ENCODE data around the gene TUBD1.
"Not testable (repeated sequence)": the region's sequence is repeated elsewhere in the genome, so short reads cannot be mapped to it uniquely, and the experiment has no call there.

Gene TUBD1, protein sequence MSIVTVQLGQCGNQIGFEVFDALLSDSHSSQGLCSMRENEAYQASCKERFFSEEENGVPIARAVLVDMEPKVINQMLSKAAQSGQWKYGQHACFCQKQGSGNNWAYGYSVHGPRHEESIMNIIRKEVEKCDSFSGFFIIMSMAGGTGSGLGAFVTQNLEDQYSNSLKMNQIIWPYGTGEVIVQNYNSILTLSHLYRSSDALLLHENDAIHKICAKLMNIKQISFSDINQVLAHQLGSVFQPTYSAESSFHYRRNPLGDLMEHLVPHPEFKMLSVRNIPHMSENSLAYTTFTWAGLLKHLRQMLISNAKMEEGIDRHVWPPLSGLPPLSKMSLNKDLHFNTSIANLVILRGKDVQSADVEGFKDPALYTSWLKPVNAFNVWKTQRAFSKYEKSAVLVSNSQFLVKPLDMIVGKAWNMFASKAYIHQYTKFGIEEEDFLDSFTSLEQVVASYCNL

DNA sequence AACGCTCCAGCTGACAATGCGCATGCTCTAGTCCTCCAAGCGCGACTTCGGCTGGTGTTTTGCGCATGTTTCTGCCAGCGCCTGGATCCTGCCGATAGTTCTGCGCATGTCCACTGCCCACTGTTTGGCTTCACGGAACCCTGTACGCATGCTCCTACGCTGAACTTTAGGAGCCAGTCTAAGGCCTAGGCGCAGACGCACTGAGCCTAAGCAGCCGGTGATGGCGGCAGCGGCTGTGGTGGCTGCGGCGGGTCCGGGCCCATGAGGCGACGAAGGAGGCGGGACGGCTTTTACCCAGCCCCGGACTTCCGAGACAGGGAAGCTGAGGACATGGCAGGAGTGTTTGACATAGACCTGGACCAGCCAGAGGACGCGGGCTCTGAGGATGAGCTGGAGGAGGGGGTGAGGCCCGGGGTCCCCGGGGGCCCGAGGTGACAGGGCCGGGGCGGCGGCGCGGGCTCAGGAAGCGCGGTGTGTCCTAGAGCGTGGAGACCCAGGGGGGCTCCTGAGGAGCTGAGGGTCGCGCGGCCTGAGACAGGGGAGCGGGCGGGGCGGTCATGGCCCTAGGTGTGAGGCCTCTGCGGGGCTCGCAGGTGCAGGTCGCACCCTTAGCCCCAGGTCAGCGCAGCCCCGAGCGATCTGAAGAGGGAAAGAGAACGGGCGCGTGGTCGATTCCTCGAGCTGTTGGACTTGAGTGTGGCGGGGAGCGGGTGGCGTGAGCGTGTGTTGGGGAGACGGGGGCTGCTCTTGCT, at the start of gene TUBD1, which contains the start of gene RPS6KB1:
Gene TUBD1, minus strand, starts transcription at position 20 of the 752 bp plus-strand sequence. CDS start 1,941 bp downstream, outside the sequence.
Gene RPS6KB1, plus strand, starts transcription at position 198 of the 752 bp plus-strand sequence. Its CDS starts 64 bp downstream, at position 262.
- Histone ChIP-seq H3K4me3 (ENCODE audit: low read length) (peak within 1 kb of the TSS; percentile 86), H3K36me3 (replicated peaks; ENCODE audit: low read depth, low read length) (peaks cover 4% of the 10 kb centered on the region), H2AFZ (ENCODE audit: low read depth, low read length) (peak within 1 kb of the TSS; percentile 58), H3K9me3 (ENCODE audit: insufficient read depth, low read length) (no peaks in the 10 kb centered on the region), H3K27me3 (ENCODE audit: low read depth, low read length) (peaks cover 4% of the 10 kb centered on the region; the same call in 1 of the 2 replicates), H3K79me2 (ENCODE audit: low read length) (peaks cover 65% of the 10 kb centered on the region), H3K4me1 (ENCODE audit: low read length) (peaks cover 10% of the 10 kb centered on the region), H3K27ac (ENCODE audit: low read length) (peak within 1 kb of the TSS; percentile 60), H3K9ac (ENCODE audit: low read length) (peak within 1 kb of the TSS; percentile 88), H3K4me2 (ENCODE audit: low read length) (peak within 1 kb of the TSS; percentile 90), H4K20me1 (ENCODE audit: insufficient read depth, low read length) (peaks cover 8% of the 10 kb centered on the region)
- TF ChIP-seq, protein P1, sequence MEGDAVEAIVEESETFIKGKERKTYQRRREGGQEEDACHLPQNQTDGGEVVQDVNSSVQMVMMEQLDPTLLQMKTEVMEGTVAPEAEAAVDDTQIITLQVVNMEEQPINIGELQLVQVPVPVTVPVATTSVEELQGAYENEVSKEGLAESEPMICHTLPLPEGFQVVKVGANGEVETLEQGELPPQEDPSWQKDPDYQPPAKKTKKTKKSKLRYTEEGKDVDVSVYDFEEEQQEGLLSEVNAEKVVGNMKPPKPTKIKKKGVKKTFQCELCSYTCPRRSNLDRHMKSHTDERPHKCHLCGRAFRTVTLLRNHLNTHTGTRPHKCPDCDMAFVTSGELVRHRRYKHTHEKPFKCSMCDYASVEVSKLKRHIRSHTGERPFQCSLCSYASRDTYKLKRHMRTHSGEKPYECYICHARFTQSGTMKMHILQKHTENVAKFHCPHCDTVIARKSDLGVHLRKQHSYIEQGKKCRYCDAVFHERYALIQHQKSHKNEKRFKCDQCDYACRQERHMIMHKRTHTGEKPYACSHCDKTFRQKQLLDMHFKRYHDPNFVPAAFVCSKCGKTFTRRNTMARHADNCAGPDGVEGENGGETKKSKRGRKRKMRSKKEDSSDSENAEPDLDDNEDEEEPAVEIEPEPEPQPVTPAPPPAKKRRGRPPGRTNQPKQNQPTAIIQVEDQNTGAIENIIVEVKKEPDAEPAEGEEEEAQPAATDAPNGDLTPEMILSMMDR (IDR thresholded peaks at IDR 0.05; ENCODE audit: low read depth, low read length): no peak
- TF ChIP-seq EZH2phosphoT487 (IDR thresholded peaks at IDR 0.05; ENCODE audit: low read depth): no peak

DNA sequence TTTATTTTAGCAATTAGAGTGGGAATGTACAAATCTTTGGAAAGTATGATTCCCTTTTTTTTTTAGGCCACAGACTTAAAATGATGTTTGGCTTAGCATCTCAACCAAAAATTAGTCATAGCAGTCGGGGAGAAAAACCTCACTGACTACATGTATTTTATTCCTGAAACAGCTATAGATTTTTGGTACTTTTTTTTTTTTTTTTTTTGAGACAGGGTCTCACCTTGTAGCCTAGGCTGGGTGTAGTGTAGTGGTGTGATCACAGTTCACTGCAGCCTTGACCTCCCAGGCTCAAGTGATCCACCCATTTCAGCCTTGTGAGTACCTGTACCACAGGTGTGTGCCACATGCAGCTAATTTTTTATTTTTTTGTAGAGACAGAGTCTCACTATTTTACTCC, 48.4 kb upstream of the TUBD1 start:
- peaks cover 5% of the 10 kb centered on the region for H3K36me3 ChIP-seq (replicated peaks; ENCODE audit: low read depth, low read length)

DNA sequence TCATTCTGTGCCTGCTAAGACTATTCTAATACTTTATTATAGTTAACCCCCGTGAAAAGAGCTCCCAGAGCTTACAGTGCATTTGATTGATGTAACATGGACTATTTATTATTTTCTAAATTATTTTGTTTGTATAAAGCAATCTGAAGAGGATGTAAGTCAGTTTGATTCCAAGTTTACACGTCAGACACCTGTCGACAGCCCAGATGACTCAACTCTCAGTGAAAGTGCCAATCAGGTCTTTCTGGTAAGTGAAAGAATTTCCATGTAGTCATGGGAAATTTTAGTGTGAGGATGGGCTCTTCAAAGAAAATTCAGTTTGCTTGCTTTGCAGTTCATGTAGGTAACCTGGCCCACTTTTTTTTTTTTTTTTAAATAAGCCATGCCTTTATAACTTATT, 48.0 kb upstream of the TUBD1 start:
- H3K9ac ChIP-seq (ENCODE audit: low read length); H3K4me2 ChIP-seq (ENCODE audit: low read length); H2AFZ ChIP-seq (ENCODE audit: low read depth, low read length); H3K79me2 ChIP-seq (ENCODE audit: low read length); H3K27ac ChIP-seq (ENCODE audit: low read length); H4K20me1 ChIP-seq (ENCODE audit: insufficient read depth, low read length); H3K36me3 ChIP-seq (replicated peaks; ENCODE audit: low read depth, low read length); H3K9me3 ChIP-seq (ENCODE audit: insufficient read depth, low read length); H3K27me3 ChIP-seq (ENCODE audit: low read depth, low read length); H3K4me1 ChIP-seq (ENCODE audit: low read length); H3K4me3 ChIP-seq (ENCODE audit: low read length): not testable (repeated sequence)

More for the DNA sequence above, 48.4 kb upstream of the TUBD1 start:
- Histone ChIP-seq H3K9me3 (ENCODE audit: insufficient read depth, low read length) (no peaks in the 10 kb centered on the region), H3K4me2 (ENCODE audit: low read length) (no peak overlapping the region), H3K4me3 (ENCODE audit: low read length) (no peak overlapping the region), H3K27me3 (ENCODE audit: low read depth, low read length) (no peaks in the 10 kb centered on the region), H2AFZ (ENCODE audit: low read depth, low read length) (no peak overlapping the region), H3K4me1 (ENCODE audit: low read length) (no peaks in the 10 kb centered on the region), H4K20me1 (ENCODE audit: insufficient read depth, low read length) (no peaks in the 10 kb centered on the region), H3K27ac (ENCODE audit: low read length) (no peak overlapping the region), H3K79me2 (ENCODE audit: low read length) (no peaks in the 10 kb centered on the region), H3K9ac (ENCODE audit: low read length) (no peak overlapping the region)
- TF ChIP-seq EZH2phosphoT487 (IDR thresholded peaks at IDR 0.05; ENCODE audit: low read depth): no peak
- TF ChIP-seq, protein P1 (IDR thresholded peaks at IDR 0.05; ENCODE audit: low read depth, low read length): no peak

DNA sequence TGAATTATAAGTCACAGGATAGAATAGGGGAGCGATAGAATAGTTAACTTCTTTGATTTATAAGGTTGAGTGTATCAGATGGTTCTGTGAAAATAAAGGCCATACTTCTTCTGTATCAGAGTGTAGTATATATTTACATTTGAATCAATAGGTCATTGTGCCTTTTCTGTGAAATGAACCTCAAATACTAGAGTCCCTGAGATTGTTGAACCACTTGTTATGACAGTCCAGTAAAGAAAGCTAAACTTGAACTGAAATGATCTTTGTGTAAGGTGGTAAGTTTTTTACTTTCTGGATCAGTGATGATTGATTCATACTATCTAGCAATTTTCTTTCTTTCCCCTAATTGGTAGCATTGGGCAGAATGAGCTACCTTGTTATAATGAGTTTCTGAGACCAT, 40.6 kb upstream of the TUBD1 start:
- H3K27ac ChIP-seq (ENCODE audit: low read length); H3K79me2 ChIP-seq (ENCODE audit: low read length); H3K9ac ChIP-seq (ENCODE audit: low read length); H2AFZ ChIP-seq (ENCODE audit: low read depth, low read length); H3K36me3 ChIP-seq (replicated peaks; ENCODE audit: low read depth, low read length); H3K27me3 ChIP-seq (ENCODE audit: low read depth, low read length); H3K9me3 ChIP-seq (ENCODE audit: insufficient read depth, low read length); H3K4me3 ChIP-seq (ENCODE audit: low read length); H3K4me2 ChIP-seq (ENCODE audit: low read length); H3K4me1 ChIP-seq (ENCODE audit: low read length); H4K20me1 ChIP-seq (ENCODE audit: insufficient read depth, low read length): not testable (repeated sequence)

DNA sequence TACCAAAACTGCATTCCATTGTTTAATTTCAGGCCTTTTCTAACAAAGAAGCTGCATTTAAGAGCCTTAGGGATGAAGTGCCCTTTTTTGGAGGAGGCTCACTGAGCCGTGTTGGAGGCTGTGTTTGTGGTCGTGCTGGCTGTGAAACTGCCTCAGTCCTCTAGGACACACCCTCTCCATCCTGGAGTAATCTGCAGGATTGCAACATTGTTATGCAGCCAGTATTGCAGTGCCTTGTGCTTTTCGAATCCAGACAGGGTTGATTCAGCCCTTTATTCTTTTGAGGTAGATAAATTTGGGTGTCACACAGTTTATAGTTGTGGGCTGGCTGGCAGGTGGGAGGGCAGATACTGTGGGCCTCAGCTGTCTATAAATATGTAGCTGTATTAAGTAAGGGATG, 38.0 kb upstream of the TUBD1 start:
- H4K20me1 ChIP-seq (ENCODE audit: insufficient read depth, low read length); H3K9ac ChIP-seq (ENCODE audit: low read length); H2AFZ ChIP-seq (ENCODE audit: low read depth, low read length); H3K4me3 ChIP-seq (ENCODE audit: low read length); H3K27ac ChIP-seq (ENCODE audit: low read length); H3K36me3 ChIP-seq (replicated peaks; ENCODE audit: low read depth, low read length); H3K4me1 ChIP-seq (ENCODE audit: low read length); H3K4me2 ChIP-seq (ENCODE audit: low read length); H3K9me3 ChIP-seq (ENCODE audit: insufficient read depth, low read length); H3K27me3 ChIP-seq (ENCODE audit: low read depth, low read length); H3K79me2 ChIP-seq (ENCODE audit: low read length): not testable (repeated sequence)

DNA sequence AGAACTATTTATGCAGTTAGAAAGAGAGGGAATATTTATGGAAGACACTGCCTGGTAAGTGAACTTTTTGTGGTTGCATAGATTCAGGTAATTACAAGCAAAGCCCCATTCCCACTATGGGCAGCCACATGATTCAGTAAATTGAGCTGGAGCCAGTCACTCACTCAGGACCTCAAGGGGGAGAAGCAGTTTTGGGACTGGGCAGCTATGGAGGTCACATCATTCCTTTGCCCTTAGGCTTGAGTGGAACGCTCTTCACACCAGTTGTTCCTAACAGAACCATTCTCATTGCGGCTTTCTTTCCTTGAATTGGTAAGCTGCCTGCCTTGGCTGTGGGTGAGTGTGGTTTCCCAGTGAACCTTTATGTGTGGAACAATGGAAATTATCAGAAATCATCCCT, 37.4 kb upstream of the TUBD1 start:
- H3K4me2 ChIP-seq (ENCODE audit: low read length); H2AFZ ChIP-seq (ENCODE audit: low read depth, low read length); H4K20me1 ChIP-seq (ENCODE audit: insufficient read depth, low read length); H3K9me3 ChIP-seq (ENCODE audit: insufficient read depth, low read length); H3K27me3 ChIP-seq (ENCODE audit: low read depth, low read length); H3K27ac ChIP-seq (ENCODE audit: low read length); H3K4me1 ChIP-seq (ENCODE audit: low read length); H3K4me3 ChIP-seq (ENCODE audit: low read length); H3K9ac ChIP-seq (ENCODE audit: low read length); H3K79me2 ChIP-seq (ENCODE audit: low read length); H3K36me3 ChIP-seq (replicated peaks; ENCODE audit: low read depth, low read length): not testable (repeated sequence)

DNA sequence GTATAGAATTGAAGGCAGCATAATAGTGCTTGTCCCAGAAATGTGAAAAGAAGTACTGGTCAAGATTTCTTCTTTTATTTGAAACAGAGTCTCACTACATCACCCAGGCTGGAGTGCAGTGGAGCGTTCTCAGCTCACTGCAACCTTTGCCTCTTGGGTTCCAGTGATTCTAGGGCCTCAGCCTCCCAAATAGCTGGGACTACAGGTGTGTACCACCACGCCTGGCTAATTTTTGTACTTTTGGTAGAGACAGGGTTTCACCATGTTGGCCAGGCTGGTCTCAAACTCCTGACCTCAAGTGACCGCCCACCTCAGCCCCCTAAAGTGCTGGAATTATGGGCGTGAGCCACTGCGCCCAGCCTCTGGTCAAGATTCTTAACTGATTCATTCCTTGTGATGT, 27.9 kb upstream of the TUBD1 start:
- not testable (repeated sequence) for H3K4me2 ChIP-seq (ENCODE audit: low read length); H4K20me1 ChIP-seq (ENCODE audit: insufficient read depth, low read length); H3K9ac ChIP-seq (ENCODE audit: low read length); H3K79me2 ChIP-seq (ENCODE audit: low read length); H3K4me1 ChIP-seq (ENCODE audit: low read length); H3K4me3 ChIP-seq (ENCODE audit: low read length); H3K9me3 ChIP-seq (ENCODE audit: insufficient read depth, low read length); H3K27ac ChIP-seq (ENCODE audit: low read length); H3K27me3 ChIP-seq (ENCODE audit: low read depth, low read length); H2AFZ ChIP-seq (ENCODE audit: low read depth, low read length)
- peaks cover 19% of the 10 kb centered on the region for H3K36me3 ChIP-seq (replicated peaks; ENCODE audit: low read depth, low read length)
